ENCODE data around the gene GPR143. TPM values are rescaled to one million over a fixed set of nuclear protein-coding genes. Genes with fewer than 3 reads are reported as not detected.
A peak's percentile ranks its signal among the peaks of the same experiment; 100 is the strongest.

The GPR143 gene
- total and polyA plus RNA-seq, 2 of the 4 experiments (the other 2 are of a cell fraction) = 0.07 TPM; not detected in 1

DNA sequence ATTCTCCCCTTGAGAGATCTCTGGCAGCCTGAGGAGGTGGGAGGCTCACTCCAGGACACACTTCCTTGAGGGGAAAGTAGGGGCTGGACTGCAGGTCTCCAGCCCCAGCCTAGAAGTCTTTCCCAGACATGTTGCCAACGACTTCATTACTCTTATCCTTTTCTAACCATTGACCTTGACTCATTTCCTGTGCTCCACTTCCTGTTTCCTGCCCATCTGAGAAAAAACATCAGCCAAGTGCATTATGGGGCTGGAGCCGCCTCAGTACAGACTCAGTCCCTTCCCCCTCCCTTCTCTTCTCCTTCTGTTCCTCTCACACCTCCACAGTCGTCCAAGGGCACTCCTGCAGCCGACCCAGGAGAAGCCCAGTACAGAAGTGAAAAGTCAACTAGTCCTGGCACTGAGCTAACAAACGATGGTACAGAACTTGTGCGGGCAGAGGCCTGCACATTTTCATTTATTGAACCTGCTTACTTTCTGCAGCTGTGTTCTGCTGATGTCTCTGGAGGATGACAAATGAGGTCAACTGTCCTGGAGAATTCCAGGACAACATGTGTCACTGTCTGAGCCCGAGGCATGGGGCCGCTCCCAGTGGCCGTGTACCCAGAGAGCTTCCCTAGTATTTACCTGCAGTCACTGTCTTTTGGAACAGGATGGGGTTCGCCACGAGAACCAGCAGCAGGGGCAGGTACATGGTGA is 20.1 kb downstream of the GPR143 start:
- Histone ChIP-seq H3K4ac (ENCODE audit: low read depth, low read length) (no peak overlapping the region), H3K79me1 (ENCODE audit: low read depth in 1 of 2, low read length in 2 of 2) (no peaks in the 10 kb centered on the region), H3K27me3 (ENCODE audit: control insufficient read depth, insufficient read depth, low read length) (no peaks in the 10 kb centered on the region), H3K9me3 (ENCODE audit: control insufficient read depth, insufficient read depth, low read length) (no peaks in the 10 kb centered on the region), H2BK20ac (ENCODE audit: low read depth, low read length) (no peak overlapping the region), H3K9me1 (ENCODE audit: insufficient read depth, low read length) (no peaks in the 10 kb centered on the region), H2BK5ac (ENCODE audit: low read depth, low read length, poor library complexity, severe bottlenecking) (no peak overlapping the region), H4K20me1 (ENCODE audit: insufficient read depth, low read length) (no peaks in the 10 kb centered on the region), H2AFZ (replicated peaks; ENCODE audit: low read length, poor library complexity) (peak overlapping the region; percentile 2), H3K27ac (ENCODE audit: insufficient read depth, low read length) (no peak overlapping the region), H4K8ac (ENCODE audit: low read depth in 2 of 2, low read length in 2 of 2) (no peak overlapping the region; a peak in 1 of 4 replicates), H4K5ac (ENCODE audit: low read depth, low read length) (no peak overlapping the region), H3K14ac (replicated peaks; ENCODE audit: low read depth, low read length) (no peak overlapping the region), H3K23ac (ENCODE audit: low read depth, low read length) (no peak overlapping the region), H3K4me2 (ENCODE audit: low read depth, low read length) (no peak overlapping the region), H3K18ac (ENCODE audit: low read depth, low read length) (no peak overlapping the region), H2AK9ac (replicated peaks; ENCODE audit: low read depth, low read length, poor library complexity) (no peak overlapping the region), H2BK15ac (ENCODE audit: low read depth, low read length) (no peak overlapping the region), H2AK5ac (ENCODE audit: low read depth, low read length) (no peak overlapping the region), H3K9ac (ENCODE audit: low read depth, low read length) (no peak overlapping the region), H3K4me3 (ENCODE audit: insufficient read depth, low read depth, low read length) (no peak overlapping the region), H3K36me3 (ENCODE audit: control insufficient read depth, insufficient read depth, low read length) (no peaks in the 10 kb centered on the region), H2BK120ac (ENCODE audit: low read depth, low read length) (no peak overlapping the region), H3K56ac (ENCODE audit: extremely low read depth, insufficient read depth, low read length) (no peak overlapping the region), H3K4me1 (ENCODE audit: control insufficient read depth, insufficient read depth, low read length) (0 out of 2 replicates have a peak, but pooled peaks cover 2% of the 10 kb centered on the region), H4K91ac (ENCODE audit: insufficient read depth, low read depth, low read length) (no peak overlapping the region)
- no TSS peak for BruUV-seq (replicated peaks)
- DNase-seq (peak; percentile 3), ATAC-seq (ENCODE audit: low read depth) (no peak)
- in situ Hi-C loops (cut with MboI; ENCODE audit: low sequenced_read_pairs) (no loop called here), dilution Hi-C loops (cut with HindIII; ENCODE audit: low sequenced_read_pairs, unreplicated experiment) (no loop called here), intact Hi-C loops (cut with micrococcal nuclease) (no loop called here)
- WGBS, 2 experiments (ENCODE audit: extremely low coverage in 2 of 2, insufficient read length in 1 of 2) = 78% methylated on average over 4 of the region's 11 CpGs; no CpG with 5 or more reads in 1 of the 2 experiments
- no peak for TF ChIP-seq MAFK (IDR thresholded peaks at IDR 0.05; ENCODE audit: low read depth, low read length)
- TF ChIP-seq RAD21 (IDR thresholded peaks at IDR 0.05; ENCODE audit: low read length) = no peak
- no peak for TF ChIP-seq CEBPB (IDR thresholded peaks at IDR 0.05; ENCODE audit: low read depth, low read length)
- TF ChIP-seq NFE2L2 (IDR thresholded peaks at IDR 0.05; ENCODE audit: low read depth, low read length) = no peak
- ChIA-PET CTCF (no interaction called here), POLR2A (ENCODE audit: unreplicated experiment) (no interaction called here)
